Natural killer cell (primary cell): ENCODE results near the gene ATP7B. TPM values are rescaled to one million over a fixed set of nuclear protein-coding genes. Genes with fewer than 3 reads are reported as not detected.

Experiments used
- ATAC-seq, 3 donors: fragments of 150-1000 bp in 2 of 3; fragments of 200-7000 bp in 1 of 3; cut with Tn5 transposase; 1 replicate in 1 of 3; 2 replicates in 2 of 3; pipeline ENCODE4 v1.10.0; 2021; ENCODE audit warnings: mild to moderate bottlenecking in 2 of 3, moderate library complexity in 2 of 3
- DNase-seq, 2 donors: peaks; one replicate each; pipeline versions ENCODE4 v3.0.0 to v3.0.0-alpha.2; 2013 to 2021; ENCODE audit warnings: mixed read lengths in 1 of 2
- H3K27ac ChIP-seq: one replicate; pipeline ENCODE4 v1.5.1; 2013; ENCODE audit warnings: mild to moderate bottlenecking, low read length
- H3K27me3 ChIP-seq: one replicate; pipeline ENCODE4 v1.6.1; 2013; ENCODE audit warnings: low read length; ENCODE audit not compliant: control insufficient read depth, insufficient read depth
- H3K36me3 ChIP-seq: one replicate; pipeline ENCODE4 v1.6.1; 2013; ENCODE audit warnings: low read length; ENCODE audit not compliant: control insufficient read depth, insufficient read depth
- H3K4me1 ChIP-seq: one replicate; pipeline ENCODE4 v1.6.1; 2013; ENCODE audit warnings: low read length; ENCODE audit not compliant: control insufficient read depth, insufficient read depth
- H3K4me3 ChIP-seq: one replicate; pipeline ENCODE4 v1.5.1; 2013; ENCODE audit warnings: low read length
- H3K9me3 ChIP-seq: one replicate; pipeline ENCODE4 v1.6.1; 2013; ENCODE audit warnings: low read length; ENCODE audit not compliant: control insufficient read depth, insufficient read depth
- H3K27ac Mint-ChIP-seq, 2 donors: one replicate each; pipeline ENCODE4 v1.8.0; 2022; ENCODE audit warnings: mild to moderate bottlenecking in 2 of 2, mixed read lengths in 2 of 2, moderate library complexity in 1 of 2
- H3K27me3 Mint-ChIP-seq, 2 donors: one replicate each; pipeline ENCODE4 v1.8.0; 2022; ENCODE audit warnings: low read depth in 2 of 2, mixed read lengths in 2 of 2
- H3K36me3 Mint-ChIP-seq: one replicate; pipeline ENCODE4 v1.8.0; 2022; ENCODE audit warnings: mixed read lengths
- H3K4me1 Mint-ChIP-seq, 2 donors: one replicate each; pipeline ENCODE4 v1.8.0; 2022; ENCODE audit warnings: mixed read lengths in 2 of 2
- H3K4me3 Mint-ChIP-seq: one replicate; pipeline ENCODE4 v1.8.0; 2022; ENCODE audit warnings: mild to moderate bottlenecking, moderate library complexity, mixed read lengths
- H3K9me3 Mint-ChIP-seq, 2 donors: one replicate each; pipeline ENCODE4 v1.8.0; 2022; ENCODE audit warnings: mixed read lengths in 2 of 2
- CTCF ChIP-seq: fragments of 200-600 bp; IDR thresholded peaks from one replicate; pipeline ENCODE4 v1.8.0; 2022; ENCODE audit warnings: antibody characterized with exemption
- WGBS: methylation state at CpG from one replicate; pipeline ENCODE4 v1.1.7; 2013; ENCODE audit warnings: missing lambda C conversion rate; ENCODE audit not compliant: insufficient coverage; 5-methylcytosine and 5-hydroxymethylcytosine counted together
- intact Hi-C: fragments of 100-400 bp; cut with micrococcal nuclease; formaldehyde crosslinking; loops from one replicate; pipeline ENCODE4 v1.14.2; 2022
- total RNA-seq, 4 donors: library from RNA; stranded (reverse); fragments of 120-200 nt in 1 of 4; gene quantifications; one replicate each; pipeline versions ENCODE4 v1.2.3 to v1.2.4, GENCODE V29; 2013 to 2022

Gene ATP7B
- total RNA-seq, 3 donors from 2014 or later (not counting 1 experiment from before 2014, with no cell fraction given) = 0.45 to 0.64 (median 0.58) TPM

- H3K4me1 Mint-ChIP-seq = peaks cover 0 to 4% of the 10 kb centered on the region in 2 donors
- H3K9me3 Mint-ChIP-seq = no peaks in the 10 kb centered on the region
- no peak for DNase-seq
- no peak overlapping the region for H3K4me3 Mint-ChIP-seq
- no peak for ATAC-seq
- H3K9me3 ChIP-seq = no peaks in the 10 kb centered on the region
- no peaks in the 10 kb centered on the region for H3K36me3 Mint-ChIP-seq
- H3K27me3 ChIP-seq = no peaks in the 10 kb centered on the region
- no peak overlapping the region for H3K4me3 ChIP-seq
- peaks cover 2 to 4% of the 10 kb centered on the region in 2 donors for H3K27me3 Mint-ChIP-seq
- H3K27ac Mint-ChIP-seq = no peak overlapping the region
- H3K4me1 ChIP-seq = no peaks in the 10 kb centered on the region
- H3K36me3 ChIP-seq = no peaks in the 10 kb centered on the region
- WGBS = 77% methylated on average over 6 of the region's 6 CpGs
- intact Hi-C loops = no loop called here
- TF ChIP-seq CTCF = no peak
- no peak overlapping the region for H3K27ac ChIP-seq
Measured at GRCh38 chr13:51905787-51906186, 105.5 kb downstream of the ATP7B start.

- Mint-ChIP-seq H3K4me1 (peaks cover 0 to 4% of the 10 kb centered on the region in 2 donors), H3K27ac (no peak overlapping the region), H3K4me3 (no peak overlapping the region), H3K36me3 (no peaks in the 10 kb centered on the region), H3K27me3 (peaks cover 7 to 8% of the 10 kb centered on the region in 2 donors), H3K9me3 (no peaks in the 10 kb centered on the region)
- DNase-seq (peak in 1 of 2 donors; percentile 17), ATAC-seq (no peak)
- no peak overlapping the region for H3K27ac ChIP-seq
- no peak overlapping the region for H3K4me3 ChIP-seq
- intact Hi-C loops = no loop called here
- 57% methylated on average over 4 of the region's 4 CpGs for WGBS
- no peak for TF ChIP-seq CTCF
- no peaks in the 10 kb centered on the region for H3K9me3 ChIP-seq
- H3K36me3 ChIP-seq = no peaks in the 10 kb centered on the region
- H3K4me1 ChIP-seq = no peaks in the 10 kb centered on the region
- H3K27me3 ChIP-seq = no peaks in the 10 kb centered on the region
Measured at GRCh38 chr13:51902776-51903175, 108.5 kb downstream of the ATP7B start.

GRCh38 chr13:51900471-51900870, 110.8 kb downstream of the ATP7B start:
- Histone ChIP-seq H3K36me3 (no peaks in the 10 kb centered on the region), H3K4me1 (no peaks in the 10 kb centered on the region), H3K27me3 (no peaks in the 10 kb centered on the region), H3K27ac (no peak overlapping the region), H3K9me3 (no peaks in the 10 kb centered on the region), H3K4me3 (no peak overlapping the region)
- DNase-seq = no peak
- Mint-ChIP-seq H3K4me3 (no peak overlapping the region), H3K9me3 (no peaks in the 10 kb centered on the region), H3K27ac (no peak overlapping the region), H3K4me1 (peaks cover 0 to 4% of the 10 kb centered on the region in 2 donors), H3K36me3 (no peaks in the 10 kb centered on the region), H3K27me3 (peaks cover 13 to 16% of the 10 kb centered on the region in 2 donors)
- no peak for ATAC-seq
- TF ChIP-seq CTCF = no peak
- intact Hi-C loops = no loop called here
- no CpG with 5 or more reads among the region's 1 CpG for WGBS
